DMS53 treated with DMSO at 0.1 percent for 48 hours (cell line): ENCODE data around the gene HDAC4.

ENCODE experiments used
- DNase-seq: peaks from one replicate; lab custom pipeline; 2025; ENCODE audit not compliant: unreplicated experiment; lab: John Stamatoyannopoulos, UW

HDAC4 gene

GRCh38 chr2:239211396-239212094 lies 189.3 kb downstream of the HDAC4 start:
- DNase-seq: no peak

GRCh38 chr2:239209783-239210182 lies 191.0 kb downstream of the HDAC4 start:
- no peak for DNase-seq

GRCh38 chr2:239208465-239209180 lies 192.2 kb downstream of the HDAC4 start:
- peak; percentile 64 for DNase-seq

GRCh38 chr2:239206851-239207250 lies 194.0 kb downstream of the HDAC4 start:
- no peak for DNase-seq

GRCh38 chr2:239206042-239206441 lies 194.8 kb downstream of the HDAC4 start:
- DNase-seq: no peak

GRCh38 chr2:239204876-239205468 lies 195.8 kb downstream of the HDAC4 start:
- no peak for DNase-seq

GRCh38 chr2:239204136-239204875 lies 196.5 kb downstream of the HDAC4 start:
- DNase-seq: no peak

GRCh38 chr2:239203443-239204135 lies 197.2 kb downstream of the HDAC4 start:
- no peak for DNase-seq

- DNase-seq: no peak
These were observed 198.0 kb downstream of the HDAC4 start for GRCh38 chr2:239202836-239203235.

- DNase-seq: no peak
These were observed 198.5 kb downstream of the HDAC4 start for GRCh38 chr2:239202343-239202742.

- DNase-seq: no peak
These were observed 198.9 kb downstream of the HDAC4 start for GRCh38 chr2:239201884-239202283.

- DNase-seq: no peak
These were observed 199.3 kb downstream of the HDAC4 start for GRCh38 chr2:239201531-239201876.

GRCh38 chr2:239200646-239201530 lies 199.9 kb downstream of the HDAC4 start:
- no peak for DNase-seq

- DNase-seq: no peak
These were observed 201.6 kb downstream of the HDAC4 start for GRCh38 chr2:239199041-239199768.

GRCh38 chr2:239198221-239198620 lies 202.6 kb downstream of the HDAC4 start:
- no peak for DNase-seq

GRCh38 chr2:239197146-239197545 lies 203.7 kb downstream of the HDAC4 start:
- DNase-seq: no peak

GRCh38 chr2:239196474-239197021 lies 204.3 kb downstream of the HDAC4 start:
- no peak for DNase-seq

GRCh38 chr2:239195992-239196391 lies 204.8 kb downstream of the HDAC4 start:
- no peak for DNase-seq

- no peak for DNase-seq
These were observed 205.4 kb downstream of the HDAC4 start for GRCh38 chr2:239195318-239195871.
